Common myeloid progenitor, CD34-positive (primary cell): ENCODE data around the gene ARPC5. TPM values are rescaled to one million over a fixed set of nuclear protein-coding genes. Genes with fewer than 3 reads are reported as not detected.
A peak's percentile ranks its signal among the peaks of the same experiment; 100 is the strongest.
"Not testable (repeated sequence)": the region's sequence is repeated elsewhere in the genome, so short reads cannot be mapped to it uniquely, and the experiment has no call there.

ENCODE experiments used
- CTCF ChIA-PET: fragments of 350-600 bp; sonication (Branson Sonifier 250); formaldehyde crosslinking; loops from one replicate; lab custom pipeline; 2021; ENCODE audit warnings: antibody characterized with exemption; lab: Charles Lee
- POLR2A ChIA-PET: fragments of 350-600 bp; sonication (Branson Sonifier 250); formaldehyde crosslinking; loops from one replicate; lab custom pipeline; 2021; ENCODE audit warnings: antibody characterized with exemption; lab: Charles Lee
- DNase-seq, 3 donors: peaks; one replicate each; pipeline versions ENCODE4 v3.0.0 to v3.0.0-alpha.2; 2013
- H3K27ac ChIP-seq, 2 experiments: 1 replicate in 1 of 2; 2 replicates in 1 of 2; pipeline ENCODE4 v1.7.0; 2013; ENCODE audit warnings: inconsistent platforms in 2 of 2, low read length in 2 of 2, mild to moderate bottlenecking in 2 of 2, low read depth in 1 of 2, moderate library complexity in 1 of 2; ENCODE audit not compliant: severe bottlenecking in 2 of 2, insufficient read depth in 1 of 2, poor library complexity in 1 of 2
- H3K27me3 ChIP-seq, 5 experiments: replicated peaks in 2 of 5; 1 replicate in 3 of 5; 2 replicates in 2 of 5; pipeline versions ENCODE4 v1.6.1 to v1.7.0; 2013; ENCODE audit warnings: low read length in 4 of 5, mild to moderate bottlenecking in 2 of 5, moderate library complexity in 2 of 5, inconsistent platforms in 1 of 5; ENCODE audit not compliant: insufficient read depth in 5 of 5, control insufficient read depth in 4 of 5
- H3K36me3 ChIP-seq, 4 experiments: 1 replicate in 2 of 4; 2 replicates in 2 of 4; pipeline versions ENCODE4 v1.6.1 to v1.7.0; 2013; ENCODE audit warnings: low read length in 3 of 4, control low read depth in 1 of 4, mild to moderate bottlenecking in 1 of 4; ENCODE audit not compliant: control insufficient read depth in 4 of 4, insufficient read depth in 4 of 4
- H3K4me1 ChIP-seq, 4 experiments: 1 replicate in 3 of 4; 2 replicates in 1 of 4; pipeline versions ENCODE4 v1.6.1 to v1.7.1; 2013; ENCODE audit warnings: low read length in 3 of 4, mild to moderate bottlenecking in 3 of 4, control low read depth in 1 of 4, inconsistent platforms in 1 of 4, moderate library complexity in 1 of 4; ENCODE audit not compliant: control insufficient read depth in 4 of 4, insufficient read depth in 4 of 4; ENCODE audit errors: control extremely low read depth in 1 of 4
- H3K4me3 ChIP-seq, 7 experiments: 1 replicate in 4 of 7; 2 replicates in 3 of 7; pipeline versions ENCODE4 v1.5.1 to v1.7.0; 2013; ENCODE audit warnings: mild to moderate bottlenecking in 7 of 7, low read length in 6 of 7, moderate library complexity in 6 of 7, inconsistent platforms in 2 of 7, low read depth in 2 of 7, control low read depth in 1 of 7; ENCODE audit not compliant: insufficient read depth in 4 of 7, control insufficient read depth in 1 of 7; ENCODE audit errors: extremely low read depth in 1 of 7
- H3K9me3 ChIP-seq, 5 experiments: 1 replicate in 4 of 5; 2 replicates in 1 of 5; pipeline versions ENCODE4 v1.6.1 to v1.7.1; 2013; ENCODE audit warnings: low read length in 4 of 5, mild to moderate bottlenecking in 2 of 5, inconsistent platforms in 1 of 5, low read depth in 1 of 5, moderate library complexity in 1 of 5; ENCODE audit not compliant: control insufficient read depth in 4 of 5, insufficient read depth in 2 of 5; ENCODE audit errors: control extremely low read depth in 1 of 5
- WGBS: methylation state at CpG from one replicate; pipeline ENCODE4 v1.1.5; 2013; ENCODE audit not compliant: insufficient coverage; 5-methylcytosine and 5-hydroxymethylcytosine counted together
- polyA plus RNA-seq: library from polyadenylated mRNA; unstranded; fragments of 120-200 nt; gene quantifications from one replicate; pipeline ENCODE4 v1.2.1, GENCODE V29; 2013

The ARPC5 gene
- polyA plus RNA-seq, result 130 TPM

DNA sequence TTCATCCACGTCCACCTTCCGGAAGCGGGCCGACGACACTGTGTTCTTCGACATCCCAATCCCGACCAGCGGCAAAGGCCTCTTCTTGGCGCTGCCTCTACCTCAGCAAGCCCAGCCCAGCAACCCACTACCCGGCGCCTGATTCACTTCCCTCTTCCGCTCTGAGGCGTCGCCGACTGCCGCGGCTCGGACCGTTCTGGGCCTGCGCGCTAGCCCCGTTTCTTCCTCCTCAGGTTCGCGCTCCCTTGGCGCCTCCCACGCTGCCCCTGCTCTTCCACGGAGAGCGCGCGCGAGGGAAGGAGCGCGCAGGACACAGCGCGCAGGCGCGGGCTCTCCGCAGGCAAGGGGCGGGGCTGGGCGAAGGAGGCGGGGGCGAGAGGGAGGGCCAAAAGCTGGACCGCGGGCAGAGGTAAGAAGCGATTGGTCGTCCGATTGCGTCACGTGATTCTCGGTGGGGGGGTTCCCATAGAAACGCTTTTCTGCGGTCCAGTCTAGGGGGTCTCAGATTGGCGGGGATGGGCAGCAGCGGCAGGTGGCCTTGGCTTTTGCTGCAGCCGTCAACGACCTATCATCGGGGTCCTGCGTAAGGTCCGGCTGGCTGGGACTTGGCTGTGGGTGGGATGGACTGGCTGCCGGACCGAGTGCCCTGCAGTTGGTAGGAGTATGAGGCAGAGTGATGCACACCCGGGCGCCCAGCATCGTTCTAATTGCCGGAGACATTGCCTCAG is at the start of gene ARPC5:
TSS of gene ARPC5 (minus strand) at position 178 of the 728 bp plus-strand sequence. CDS start at position 54, 124 bp downstream.
- POLR2A ChIA-PET, result interaction anchor here (0.7 kb wide), 1 partner anchor 1353 kb away, joined by 3 read pairs; no protein-coding TSS in a partner anchor
- Histone ChIP-seq H3K4me3 (peak within 1 kb of the TSS; percentile 86 to 98 (median 90)), H3K4me1 (peaks cover 25 to 37% (median 31%) of the 10 kb centered on the region in 4 experiments), H3K27ac (peak within 1 kb of the TSS; percentile 46 to 83), H3K9me3 (no peaks in the 10 kb centered on the region), H3K27me3 (peaks cover 0 to 2% (median 0%) of the 10 kb centered on the region in 5 experiments), H3K36me3 (peaks cover under 1 to 8% (median 3%) of the 10 kb centered on the region in 4 experiments)
- CTCF ChIA-PET, result no interaction called here
- WGBS, result under 1% methylated on average over 44 of the region's 65 CpGs
- DNase-seq, result peak; percentile 97 to 98 (median 98)

GRCh38 chr1:183685112-183685713 is 49.6 kb upstream of the ARPC5 start:
- no peak overlapping the region for H3K4me3 ChIP-seq
- H3K27ac ChIP-seq, result no peak overlapping the region
- no peaks in the 10 kb centered on the region for H3K9me3 ChIP-seq
- POLR2A ChIA-PET, result no interaction called here
- no peaks in the 10 kb centered on the region for H3K36me3 ChIP-seq
- CTCF ChIA-PET, result interaction anchor here (0.9 to 3.9 kb wide), 13 partner anchors 9 to 404 kb away, joined by 3 to 18 read pairs (median 4); partner anchors contain the start of gene APOBEC4
- DNase-seq, result peak; percentile 36 to 75 (median 66)
- no CpG with 5 or more reads among the region's 3 CpGs for WGBS
- H3K27me3 ChIP-seq, result no peaks in the 10 kb centered on the region
- no peaks in the 10 kb centered on the region for H3K4me1 ChIP-seq

DNA sequence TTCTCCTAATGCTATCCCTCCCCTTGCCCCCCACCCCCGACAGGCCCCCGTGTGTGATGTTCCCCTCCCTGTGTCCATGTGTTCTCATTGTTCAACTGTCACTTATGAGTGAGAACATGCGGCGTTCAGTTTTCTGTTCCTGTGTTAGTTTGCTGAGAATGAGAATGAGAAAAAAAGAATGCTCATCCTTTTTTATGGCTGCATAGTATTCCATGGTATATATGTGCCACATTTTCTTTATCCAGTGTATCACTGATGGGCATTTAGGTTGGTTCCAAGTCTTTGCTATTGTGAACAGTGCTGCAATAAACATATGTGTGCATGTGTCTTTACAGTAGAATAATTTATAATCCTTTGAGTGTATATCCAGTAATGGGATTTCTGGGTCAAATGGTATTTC is 43.8 kb upstream of the ARPC5 start:
- H3K27ac ChIP-seq, H3K4me1 ChIP-seq, DNase-seq, POLR2A ChIA-PET, H3K4me3 ChIP-seq, H3K9me3 ChIP-seq, H3K27me3 ChIP-seq, H3K36me3 ChIP-seq: not testable (repeated sequence)
- CTCF ChIA-PET, result interaction anchor here (1.4 kb wide), 1 partner anchor 24 kb away, joined by 4 read pairs; no protein-coding TSS in a partner anchor
- WGBS, result no CpG with 5 or more reads among the region's 4 CpGs

DNA sequence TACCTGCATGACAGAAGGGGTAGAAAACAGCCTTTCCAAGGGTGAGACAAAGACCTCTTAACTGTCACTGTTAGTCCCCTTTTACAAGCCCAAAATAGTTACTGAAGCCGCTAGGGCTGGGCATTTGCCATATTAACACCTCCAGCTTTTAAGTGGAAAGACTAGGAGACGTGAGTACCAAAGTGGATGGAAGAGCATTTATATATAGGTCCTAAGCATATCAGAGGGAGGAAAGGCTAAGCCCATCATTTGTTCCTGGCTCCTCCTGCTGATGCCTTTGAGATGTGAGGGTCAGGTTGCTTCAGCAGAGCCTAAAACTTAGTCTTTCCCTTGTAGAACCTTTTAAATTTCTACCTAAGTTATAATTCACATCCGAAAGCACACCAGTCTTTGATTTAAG is 43.2 kb upstream of the ARPC5 start:
- CTCF ChIA-PET, result no interaction called here
- H3K4me1 ChIP-seq, result no peaks in the 10 kb centered on the region
- H3K27me3 ChIP-seq, result no peaks in the 10 kb centered on the region
- H3K4me3 ChIP-seq, result no peak overlapping the region
- no peak overlapping the region for H3K27ac ChIP-seq
- no peaks in the 10 kb centered on the region for H3K36me3 ChIP-seq
- no peaks in the 10 kb centered on the region for H3K9me3 ChIP-seq
- WGBS, result 100% methylated on average over 1 of the region's 3 CpGs
- no peak for DNase-seq
- POLR2A ChIA-PET, result no interaction called here

GRCh38 chr1:183676586-183677189 is 41.1 kb upstream of the ARPC5 start:
- DNase-seq, result no peak
- Histone ChIP-seq H3K9me3 (peaks cover 0 to under 1% (median 0%) of the 10 kb centered on the region in 5 experiments), H3K36me3 (no peaks in the 10 kb centered on the region), H3K4me1 (no peaks in the 10 kb centered on the region), H3K27ac (no peak overlapping the region), H3K27me3 (no peaks in the 10 kb centered on the region), H3K4me3 (no peak overlapping the region)
- ChIA-PET POLR2A (no interaction called here), CTCF (no interaction called here)
- WGBS, result 89% methylated on average over 1 of the region's 2 CpGs

DNA sequence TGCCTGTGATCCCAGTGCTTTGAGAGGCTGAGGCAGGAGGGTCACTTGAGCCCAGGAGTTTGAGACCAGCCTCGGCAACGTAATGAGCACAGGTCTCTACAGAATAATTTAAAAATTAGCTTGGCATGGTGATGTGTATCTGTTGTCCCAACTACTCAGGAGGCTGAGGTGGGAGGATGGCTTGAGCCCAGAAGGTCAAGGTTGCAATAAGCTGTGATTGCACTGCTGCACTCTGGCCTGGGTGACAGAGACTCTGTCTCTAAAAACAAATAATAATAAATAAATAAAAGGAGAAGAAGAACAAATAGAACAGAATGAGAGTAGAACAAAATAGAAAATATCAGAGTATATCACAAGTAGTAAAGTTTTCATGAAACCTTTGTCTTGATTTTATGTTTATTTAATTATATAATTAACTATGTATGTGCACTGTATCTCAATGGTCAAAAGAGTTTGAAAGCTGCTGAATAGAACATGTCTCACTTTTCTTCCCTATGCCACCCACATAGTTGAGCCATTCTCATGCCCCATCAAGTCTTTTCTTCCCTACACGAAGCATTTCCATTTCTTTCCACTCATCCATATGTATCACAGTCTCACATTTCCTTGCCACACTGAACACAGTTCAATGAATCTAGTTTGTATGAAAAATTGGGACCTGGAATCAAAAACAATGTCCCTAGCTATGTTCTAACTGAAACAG is 40.5 kb upstream of the ARPC5 start:
- 94% methylated on average over 3 of the region's 3 CpGs for WGBS
- Histone ChIP-seq H3K9me3 (peaks cover 2 to 6% (median 5%) of the 10 kb centered on the region in 5 experiments), H3K27ac (no peak overlapping the region), H3K36me3 (no peaks in the 10 kb centered on the region), H3K4me1 (no peaks in the 10 kb centered on the region), H3K4me3 (no peak overlapping the region), H3K27me3 (no peaks in the 10 kb centered on the region)
- DNase-seq, result no peak
- POLR2A ChIA-PET, result no interaction called here
- CTCF ChIA-PET, result interaction anchor here (1.0 to 1.3 kb wide), 2 partner anchors 9 to 20 kb away, joined by 3 read pairs; no protein-coding TSS in a partner anchor
